GM18907 (cell line): ENCODE results near the gene ARL17B.
A peak's percentile ranks its signal among the peaks of the same experiment; 100 is the strongest.
"Not testable (repeated sequence)": the region's sequence is repeated elsewhere in the genome, so short reads cannot be mapped to it uniquely, and the experiment has no call there.

ENCODE experiments used
- ATAC-seq: cut with Tn5 transposase; IDR thresholded peaks from one replicate; pipeline ENCODE4 v1.9.1; 2021; ENCODE audit warnings: mild to moderate bottlenecking, moderate library complexity; ENCODE audit not compliant: unreplicated experiment

Gene ARL17B

GRCh38 chr17:46290906-46291546 is 70.5 kb downstream of the ARL17B start:
- ATAC-seq: peak; percentile 95

GRCh38 chr17:46287587-46287986 is 74.0 kb downstream of the ARL17B start:
- not testable (repeated sequence) for ATAC-seq

GRCh38 chr17:46286764-46287221 is 74.8 kb downstream of the ARL17B start:
- not testable (repeated sequence) for ATAC-seq

- ATAC-seq: not testable (repeated sequence)
Measured at GRCh38 chr17:46285500-46285899, 76.1 kb downstream of the ARL17B start.

DNA sequence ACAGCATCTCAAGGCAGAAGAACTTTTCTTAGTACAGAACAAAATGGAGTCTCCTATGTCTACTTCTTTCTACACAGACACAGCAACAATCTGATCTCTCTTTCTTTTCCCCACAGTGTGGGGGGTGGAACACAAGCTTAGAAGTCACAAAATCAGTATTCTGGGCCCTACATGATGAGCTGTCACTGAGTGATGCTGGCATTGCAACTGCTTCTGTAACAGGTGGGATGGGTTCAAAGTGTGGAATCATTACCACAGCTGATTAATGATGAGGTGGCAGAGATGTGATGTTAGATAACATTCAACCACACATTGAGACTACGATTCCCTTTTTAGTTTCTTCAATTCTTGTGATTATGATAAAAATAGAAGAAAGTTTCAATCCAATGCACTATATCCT is 77.1 kb downstream of the ARL17B start:
- not testable (repeated sequence) for ATAC-seq

DNA sequence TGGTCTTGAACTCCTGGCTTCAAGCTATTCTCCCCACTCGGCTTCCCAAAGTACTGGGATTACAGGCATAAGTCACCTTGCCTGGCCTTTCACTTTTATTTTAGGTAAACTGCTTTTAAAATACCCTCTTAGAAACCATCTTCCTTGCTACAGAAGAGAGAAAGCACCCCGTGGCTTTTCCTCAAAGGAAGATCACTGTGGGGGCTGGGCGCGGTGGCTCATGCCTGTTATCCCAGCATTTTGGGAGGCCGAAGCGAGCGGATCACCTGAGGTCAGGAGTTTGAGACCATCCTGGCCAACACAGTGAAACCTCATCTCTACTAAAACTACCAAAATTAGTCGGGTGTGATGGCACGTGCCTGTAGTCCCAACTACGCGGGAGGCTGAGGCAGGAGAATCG is 78.9 kb downstream of the ARL17B start:
- ATAC-seq: not testable (repeated sequence)

GRCh38 chr17:46281336-46281735 is 80.2 kb downstream of the ARL17B start:
- not testable (repeated sequence) for ATAC-seq

DNA sequence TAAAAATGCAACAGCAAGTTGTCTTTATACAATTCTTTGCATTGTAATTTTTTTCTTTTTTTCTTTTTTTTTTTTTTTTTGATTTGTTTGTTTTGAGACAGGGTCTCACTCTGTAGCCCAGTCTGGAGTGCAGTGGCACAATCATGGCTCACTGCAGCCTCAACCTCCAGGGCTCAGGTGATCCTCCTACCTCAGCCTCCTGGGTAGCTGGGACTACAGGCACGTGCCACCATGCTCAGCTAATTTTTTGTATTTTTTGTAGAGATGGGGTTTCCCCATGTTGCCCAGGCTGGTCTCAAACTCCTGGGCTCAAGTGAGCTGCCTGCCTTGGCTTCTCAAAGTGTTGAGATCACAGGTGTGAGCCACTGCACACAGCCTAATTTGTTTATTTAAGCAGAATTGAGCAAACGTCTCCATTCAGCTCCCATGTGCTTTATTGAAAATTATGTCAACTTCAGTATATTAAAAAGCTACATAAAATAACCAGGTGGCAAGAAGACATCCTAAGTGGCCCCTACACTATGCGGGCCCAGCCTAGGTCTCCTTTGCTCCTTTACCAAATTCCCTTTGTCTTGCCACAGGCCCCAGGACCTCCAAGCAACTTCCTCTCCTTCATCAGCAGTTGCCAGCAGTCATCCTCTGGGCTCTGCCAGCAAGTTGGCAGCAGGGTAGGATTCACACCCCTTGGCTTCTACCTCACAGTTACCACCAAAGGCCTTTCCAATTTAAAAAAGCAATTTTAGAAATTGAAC is 84.7 kb downstream of the ARL17B start:
- ATAC-seq: not testable (repeated sequence)

DNA sequence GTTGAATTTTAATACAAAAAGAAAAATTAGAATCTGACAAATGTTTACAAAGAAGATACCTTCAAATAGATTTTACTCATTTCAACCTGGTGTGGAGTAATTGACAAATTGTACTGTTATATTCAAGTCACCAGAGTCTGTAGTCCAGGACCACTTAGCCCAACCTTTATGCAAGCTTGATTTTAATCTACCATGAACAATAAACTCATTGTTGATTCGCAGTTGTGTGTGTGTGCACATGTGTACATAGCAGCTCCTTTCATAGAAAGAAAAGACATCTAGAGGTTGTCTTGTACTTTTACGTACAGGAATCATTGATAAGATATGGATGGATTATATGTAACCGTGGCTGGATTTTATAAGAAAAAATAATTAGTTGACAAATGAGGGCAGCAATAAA is 87.3 kb downstream of the ARL17B start:
- ATAC-seq: no peak

DNA sequence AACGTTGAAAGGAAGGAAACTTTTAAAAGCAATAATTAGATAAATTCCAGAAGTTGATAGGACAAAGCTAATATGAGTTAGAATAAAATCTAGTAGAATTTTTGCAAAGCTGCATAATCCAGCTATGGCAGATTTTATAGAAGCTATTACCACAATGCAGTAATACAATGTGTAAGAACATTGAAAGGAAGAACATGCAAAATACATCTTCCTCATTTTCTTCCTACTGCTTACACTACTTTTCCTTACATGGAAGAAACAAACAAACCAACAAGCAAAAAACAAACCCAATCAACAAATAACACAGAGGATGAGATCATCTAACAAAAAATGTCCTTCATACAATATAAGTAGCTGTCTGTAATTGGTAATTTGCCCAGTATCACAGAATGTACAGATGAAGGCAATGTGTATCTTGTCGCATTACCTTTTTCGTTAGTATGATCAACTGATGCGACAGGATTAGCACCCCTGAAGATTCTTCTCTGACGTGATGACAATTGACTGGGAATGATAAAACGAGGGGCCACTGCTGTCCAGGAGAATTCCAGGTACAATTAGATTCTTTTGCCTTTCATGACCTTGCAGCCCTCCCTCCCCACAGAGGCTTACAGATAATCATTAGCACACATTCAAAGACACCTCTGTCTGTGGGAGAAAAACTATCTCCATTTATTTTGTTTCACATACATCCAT is 87.9 kb downstream of the ARL17B start:
- ATAC-seq: no peak

DNA sequence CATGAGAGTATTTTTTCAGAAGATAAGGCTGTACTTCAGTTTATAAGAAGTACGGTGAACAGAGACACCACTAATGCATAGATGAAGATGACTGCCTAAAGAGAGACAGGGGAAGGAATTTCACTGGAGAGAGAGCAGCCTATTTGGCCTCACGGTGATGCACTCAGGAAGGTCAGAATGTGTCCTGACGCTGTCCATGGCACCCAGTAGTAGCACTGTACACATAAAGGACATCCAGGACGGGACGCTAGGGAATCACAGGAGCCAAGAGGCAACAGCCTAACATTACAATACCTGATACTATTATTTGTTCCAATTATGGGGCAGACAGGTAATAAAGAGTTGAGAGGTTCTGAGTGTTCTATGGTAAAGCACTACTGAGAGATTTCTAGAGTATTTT is 91.5 kb downstream of the ARL17B start:
- no peak for ATAC-seq

GRCh38 chr17:46266656-46267544 is 94.7 kb downstream of the ARL17B start:
- peak; percentile 82 for ATAC-seq

DNA sequence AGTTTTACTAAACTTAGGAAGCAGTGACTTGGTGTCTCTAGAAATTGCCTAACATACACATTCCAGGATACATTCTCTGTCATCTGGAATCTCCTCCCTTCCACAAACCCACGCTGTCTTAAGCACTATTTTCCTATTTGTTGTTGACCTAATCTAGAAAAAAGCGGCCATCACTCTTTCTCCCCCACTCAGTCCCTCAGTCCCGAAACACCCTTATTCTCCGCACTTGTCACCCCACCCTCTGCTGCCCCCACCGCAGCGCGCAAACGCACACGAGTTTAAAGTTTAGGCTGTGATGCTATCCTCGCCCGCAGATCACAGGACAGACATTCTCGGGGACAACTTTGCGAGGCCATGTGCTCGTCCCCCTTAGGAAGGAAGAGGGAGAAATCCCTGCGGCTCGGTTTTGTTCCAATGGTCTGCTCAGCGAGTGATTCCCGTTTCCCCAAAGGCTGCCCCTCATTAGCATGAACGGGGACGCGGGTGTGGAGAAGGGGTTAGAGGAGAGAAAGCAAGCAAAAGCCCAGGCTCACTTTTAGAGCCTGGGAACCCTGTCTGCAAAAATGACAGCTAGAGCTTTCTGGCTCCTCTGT is 95.4 kb downstream of the ARL17B start:
- ATAC-seq: not testable (repeated sequence)

- no peak for ATAC-seq
Measured at GRCh38 chr17:46264456-46265198, 96.9 kb downstream of the ARL17B start.

DNA sequence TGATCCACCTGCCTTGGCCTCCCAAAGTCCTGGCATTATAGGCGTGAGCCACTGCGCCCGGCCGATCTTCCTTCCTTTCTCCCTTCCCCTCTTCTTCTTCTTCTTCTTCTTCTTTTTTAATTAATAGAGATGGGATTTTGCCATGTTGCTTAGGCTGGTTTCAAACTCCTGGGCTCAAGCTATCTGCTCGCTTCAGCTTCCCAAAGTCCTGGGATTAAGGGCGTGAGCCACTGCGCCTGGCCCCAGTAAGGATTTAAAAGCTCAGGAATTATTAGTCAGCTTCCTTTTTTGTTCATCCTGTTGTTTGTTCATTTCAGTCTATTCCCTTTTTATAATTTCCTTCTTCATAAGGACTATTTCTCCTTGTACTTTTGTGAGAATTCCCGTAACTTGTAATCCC is 99.3 kb downstream of the ARL17B start:
- ATAC-seq: no peak

GRCh38 chr17:46259845-46260661 is 101.5 kb downstream of the ARL17B start:
- not testable (repeated sequence) for ATAC-seq

- ATAC-seq: not testable (repeated sequence)
Measured at GRCh38 chr17:46256369-46256768, 105.2 kb downstream of the ARL17B start.

GRCh38 chr17:46254215-46254614 is 107.4 kb downstream of the ARL17B start:
- not testable (repeated sequence) for ATAC-seq

- not testable (repeated sequence) for ATAC-seq
Measured at GRCh38 chr17:46253722-46254121, 107.8 kb downstream of the ARL17B start.
